IMR-90 (cell line): ENCODE results near the gene NFASC. TPM values are rescaled to one million over a fixed set of nuclear protein-coding genes. Genes with fewer than 3 reads are reported as not detected.

ENCODE experiments used
- ATAC-seq: fragments of 200-7000 bp; cut with Tn5 transposase; 2 replicates; pipeline ENCODE4 v1.9.1; 2020; ENCODE audit warnings: low read depth, mild to moderate bottlenecking, moderate library complexity
- BruUV-seq: library from RNA; stranded (reverse); fragments of 400-500 nt; replicated peaks from 2 replicates; lab custom pipeline; 2021; lab: Mats Ljungman, UMichigan
- CTCF ChIA-PET: fragments of 300-600 bp; formaldehyde crosslinking; extraction: SDS; loops from one replicate; lab custom pipeline; 2021; ENCODE audit warnings: antibody characterized with exemption; lab: Yijun Ruan, JAX
- POLR2A ChIA-PET: fragments of 300-600 bp; sonication (Branson Sonifier 250); formaldehyde crosslinking; loops from one replicate; lab custom pipeline; 2022; ENCODE audit warnings: antibody characterized with exemption; ENCODE audit not compliant: unreplicated experiment; lab: Charles Lee
- DNase-seq: peaks from one replicate; pipeline ENCODE4 v3.0.0; 2013
- H2AFZ ChIP-seq: replicated peaks from 2 replicates; pipeline ENCODE3; 2013; ENCODE audit warnings: low read length, mild to moderate bottlenecking; ENCODE audit not compliant: poor library complexity
- H2AK5ac ChIP-seq: 2 replicates; pipeline ENCODE4 v1.6.1; 2013; ENCODE audit warnings: low read depth, low read length, inconsistent platforms
- H2AK9ac ChIP-seq: replicated peaks from 2 replicates; pipeline ENCODE3; 2013; ENCODE audit warnings: mild to moderate bottlenecking, low read depth, low read length, moderate library complexity; ENCODE audit not compliant: poor library complexity
- H2BK120ac ChIP-seq: 2 replicates; pipeline ENCODE4 v1.6.1; 2013; ENCODE audit warnings: low read depth, low read length, inconsistent platforms
- H2BK15ac ChIP-seq: 3 replicates; pipeline ENCODE4 v1.6.1; 2013; ENCODE audit warnings: low read depth, low read length, inconsistent platforms
- H2BK20ac ChIP-seq: 2 replicates; pipeline ENCODE4 v1.6.1; 2013; ENCODE audit warnings: low read depth, mild to moderate bottlenecking, inconsistent platforms, low read length, moderate library complexity
- H2BK5ac ChIP-seq: 2 replicates; pipeline ENCODE4 v1.6.1; 2013; ENCODE audit warnings: mild to moderate bottlenecking, low read depth, low read length, inconsistent platforms; ENCODE audit not compliant: poor library complexity, severe bottlenecking
- H3K14ac ChIP-seq: replicated peaks from 2 replicates; pipeline ENCODE4 v1.6.1; 2013; ENCODE audit warnings: low read depth, low read length, inconsistent platforms
- H3K18ac ChIP-seq: 2 replicates; pipeline ENCODE4 v1.6.1; 2013; ENCODE audit warnings: low read depth, low read length, control low read depth
- H3K23ac ChIP-seq: 2 replicates; pipeline ENCODE4 v1.6.1; 2013; ENCODE audit warnings: low read depth, low read length, inconsistent platforms
- H3K27ac ChIP-seq: 2 replicates; pipeline ENCODE4 v1.5.1; 2013; ENCODE audit warnings: mild to moderate bottlenecking, control low read depth, low read length; ENCODE audit not compliant: insufficient read depth
- H3K27me3 ChIP-seq: 2 replicates; pipeline ENCODE4 v1.6.1; 2013; ENCODE audit warnings: low read length; ENCODE audit not compliant: control insufficient read depth, insufficient read depth
- H3K36me3 ChIP-seq: 2 replicates; pipeline ENCODE4 v1.6.1; 2013; ENCODE audit warnings: low read length, mixed read lengths; ENCODE audit not compliant: control insufficient read depth, insufficient read depth
- H3K4ac ChIP-seq: 2 replicates; pipeline ENCODE4 v1.6.1; 2013; ENCODE audit warnings: low read depth, low read length, inconsistent platforms
- H3K4me1 ChIP-seq: 2 replicates; pipeline ENCODE4 v1.6.1; 2013; ENCODE audit warnings: low read length, mixed read lengths; ENCODE audit not compliant: control insufficient read depth, insufficient read depth
- H3K4me2 ChIP-seq: 2 replicates; pipeline ENCODE4 v1.6.1; 2013; ENCODE audit warnings: low read depth, mild to moderate bottlenecking, control low read depth, low read length, moderate library complexity
- H3K4me3 ChIP-seq: 2 replicates; pipeline ENCODE4 v1.5.1; 2013; ENCODE audit warnings: low read depth, mild to moderate bottlenecking, control low read depth, low read length, moderate library complexity; ENCODE audit not compliant: insufficient read depth
- H3K56ac ChIP-seq: 2 replicates; pipeline ENCODE4 v1.6.1; 2013; ENCODE audit warnings: low read length, inconsistent platforms; ENCODE audit not compliant: insufficient read depth; ENCODE audit errors: extremely low read depth
- H3K79me1 ChIP-seq, 2 experiments: 2 replicates each; pipeline ENCODE4 v1.6.1; 2013; ENCODE audit warnings: low read length in 2 of 2, inconsistent platforms in 1 of 2, low read depth in 1 of 2
- H3K9ac ChIP-seq: 2 replicates; pipeline ENCODE4 v1.6.1; 2013; ENCODE audit warnings: low read depth, low read length, control low read depth
- H3K9me1 ChIP-seq: 2 replicates; pipeline ENCODE4 v1.6.1; 2013; ENCODE audit warnings: low read length, inconsistent platforms; ENCODE audit not compliant: insufficient read depth
- H3K9me3 ChIP-seq: 2 replicates; pipeline ENCODE4 v1.6.1; 2013; ENCODE audit warnings: low read length; ENCODE audit not compliant: control insufficient read depth, insufficient read depth
- H4K20me1 ChIP-seq: 2 replicates; pipeline ENCODE4 v1.6.1; 2013; ENCODE audit warnings: low read length, inconsistent platforms; ENCODE audit not compliant: insufficient read depth
- H4K5ac ChIP-seq: 2 replicates; pipeline ENCODE4 v1.6.1; 2013; ENCODE audit warnings: mild to moderate bottlenecking, low read depth, low read length, control low read depth
- H4K8ac ChIP-seq, 2 experiments: 2 replicates each; pipeline ENCODE4 v1.6.1; 2013; ENCODE audit warnings: low read depth in 2 of 2, low read length in 2 of 2, control low read depth in 1 of 2, inconsistent platforms in 1 of 2
- H4K91ac ChIP-seq: 2 replicates; pipeline ENCODE4 v1.6.1; 2013; ENCODE audit warnings: low read depth, low read length, inconsistent platforms; ENCODE audit not compliant: insufficient read depth
- CHD1 ChIP-seq: IDR thresholded peaks from 2 replicates; pipeline ENCODE4 v1.6.1; 2012; ENCODE audit warnings: low read depth, low read length, improper control_type of control experiment
- MXI1 ChIP-seq: IDR thresholded peaks from 2 replicates; pipeline ENCODE4 v1.6.1; 2012; ENCODE audit warnings: low read depth, mild to moderate bottlenecking, low read length, moderate library complexity, borderline replicate concordance
- NFE2L2 ChIP-seq: fragments of 150-350 bp; IDR thresholded peaks from 2 replicates; pipeline ENCODE4 v1.6.1; 2016; ENCODE audit warnings: low read depth, mild to moderate bottlenecking, low read length
- RAD21 ChIP-seq: IDR thresholded peaks from 2 replicates; pipeline ENCODE4 v1.6.1; 2012; ENCODE audit warnings: low read length, improper control_type of control experiment
- SMC3 ChIP-seq: fragments of 150-350 bp; IDR thresholded peaks from 2 replicates; pipeline ENCODE4 v1.6.1; 2016; ENCODE audit warnings: low read depth, mild to moderate bottlenecking, antibody characterized with exemption, low read length, moderate library complexity
- WGBS, 2 experiments: methylation state at CpG; one replicate each; pipeline versions ENCODE4 v1.1.5 to v1.1.7; 2013; ENCODE audit warnings: missing lambda C conversion rate in 2 of 2; ENCODE audit not compliant: insufficient read length in 1 of 2; ENCODE audit errors: extremely low coverage in 2 of 2; 5-methylcytosine and 5-hydroxymethylcytosine counted together
- dilution Hi-C: fragments of 300-500 bp; cut with HindIII; formaldehyde crosslinking; loops from one replicate; pipeline ENCODE4 v1.14.3; 2018; ENCODE audit warnings: low sequenced_read_pairs; ENCODE audit not compliant: unreplicated experiment
- in situ Hi-C: fragments of 300-500 bp; cut with MboI; formaldehyde crosslinking; loops from 3 replicates; pipeline ENCODE4 v1.14.3; 2019; ENCODE audit warnings: low sequenced_read_pairs, inconsistent platforms, mixed read lengths
- intact Hi-C: fragments of 100-400 bp; cut with micrococcal nuclease; formaldehyde crosslinking; loops from 2 replicates; pipeline ENCODE4 v1.10.0; 2022
- polyA plus RNA-seq, 3 experiments: library from polyadenylated mRNA; depleted of rRNA; stranded (reverse); fragments of >200 nt; gene quantifications; 2 replicates each; pipeline ENCODE4 v1.2.3, GENCODE V29; 2012; ENCODE audit warnings: low replicate concordance in 1 of 3
- total RNA-seq: library from RNA; depleted of rRNA; stranded (reverse); fragments of >200 nt; gene quantifications from 2 replicates; pipeline ENCODE4 v1.2.3, GENCODE V29; 2012
- TF ChIP-seq, protein P1 (sequence below): fragments of 150-350 bp; IDR thresholded peaks from 2 replicates; pipeline ENCODE4 v1.6.1; 2016; ENCODE audit warnings: low read depth, mild to moderate bottlenecking, low read length, moderate library complexity, borderline replicate concordance

NFASC gene
- total and polyA plus RNA-seq, 2 of the 4 experiments (the other 2 are of a cell fraction): 0.18 to 0.79 TPM

DNA sequence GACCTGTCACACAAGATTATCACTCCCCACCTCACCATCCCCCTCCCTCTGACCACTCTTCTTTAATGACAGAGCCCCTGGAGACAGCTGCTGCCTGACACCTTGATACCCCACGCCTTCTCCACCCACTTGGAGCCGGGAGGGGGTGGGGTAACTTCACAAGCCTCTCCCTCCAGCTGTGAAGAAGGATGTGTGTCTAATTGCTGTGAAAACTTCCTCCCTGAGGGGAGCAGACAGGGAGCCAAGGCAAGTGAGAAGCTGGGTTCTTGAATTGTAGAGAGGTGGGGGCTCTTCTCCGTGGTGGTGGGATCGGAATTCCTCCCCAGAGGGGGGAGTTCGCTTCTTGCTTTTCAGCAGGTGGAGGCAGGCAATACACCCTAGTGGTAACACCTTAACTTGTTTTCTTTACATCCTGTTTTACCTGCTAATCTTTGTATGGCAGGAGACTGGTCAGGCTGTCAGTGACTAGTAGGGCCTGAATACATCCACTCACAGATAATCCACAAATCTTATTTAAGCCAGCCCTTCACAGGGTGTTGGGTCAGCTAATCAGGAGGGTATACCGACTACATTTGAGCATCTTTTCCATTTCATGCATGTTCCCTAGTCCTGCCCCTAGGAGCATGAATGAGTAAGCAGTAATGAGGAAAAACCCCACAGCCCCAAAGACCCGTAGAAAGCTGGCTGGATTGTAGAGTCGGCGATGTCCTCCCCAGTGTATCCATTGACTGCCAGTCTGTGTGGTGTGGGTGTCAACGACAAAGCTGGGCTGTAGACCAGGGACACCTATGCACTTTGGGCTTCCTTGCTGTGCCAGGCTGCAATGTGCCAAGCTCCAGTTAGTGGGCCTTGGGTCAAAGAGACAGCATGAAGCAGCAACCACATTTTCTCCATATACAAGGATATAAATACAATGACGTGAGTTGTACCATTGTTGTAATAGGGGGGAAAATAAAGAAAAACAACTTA is 57.3 kb downstream of the NFASC start:
- intact Hi-C loops (no loop called here), in situ Hi-C loops (no loop called here), dilution Hi-C loops (no loop called here)
- no peaks in the 10 kb centered on the region for H3K4me1 ChIP-seq
- H2AK5ac ChIP-seq: no peak overlapping the region
- H4K20me1 ChIP-seq: no peaks in the 10 kb centered on the region
- H4K91ac ChIP-seq: no peak overlapping the region
- no peak overlapping the region for H2BK5ac ChIP-seq
- H3K9me1 ChIP-seq: no peaks in the 10 kb centered on the region
- CTCF ChIA-PET: no interaction called here
- H2BK20ac ChIP-seq: no peak overlapping the region
- H3K9me3 ChIP-seq: no peaks in the 10 kb centered on the region
- H2AFZ ChIP-seq: no peak overlapping the region
- no peak overlapping the region for H3K56ac ChIP-seq
- H3K4me3 ChIP-seq: no peak overlapping the region
- TF ChIP-seq SMC3 (no peak), RAD21 (no peak), CHD1 (no peak), MXI1 (no peak), NFE2L2 (no peak)
- TF ChIP-seq, protein P1, sequence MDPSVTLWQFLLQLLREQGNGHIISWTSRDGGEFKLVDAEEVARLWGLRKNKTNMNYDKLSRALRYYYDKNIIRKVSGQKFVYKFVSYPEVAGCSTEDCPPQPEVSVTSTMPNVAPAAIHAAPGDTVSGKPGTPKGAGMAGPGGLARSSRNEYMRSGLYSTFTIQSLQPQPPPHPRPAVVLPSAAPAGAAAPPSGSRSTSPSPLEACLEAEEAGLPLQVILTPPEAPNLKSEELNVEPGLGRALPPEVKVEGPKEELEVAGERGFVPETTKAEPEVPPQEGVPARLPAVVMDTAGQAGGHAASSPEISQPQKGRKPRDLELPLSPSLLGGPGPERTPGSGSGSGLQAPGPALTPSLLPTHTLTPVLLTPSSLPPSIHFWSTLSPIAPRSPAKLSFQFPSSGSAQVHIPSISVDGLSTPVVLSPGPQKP: no peak
- H4K8ac ChIP-seq: no peak overlapping the region
- POLR2A ChIA-PET: no interaction called here
- ATAC-seq (no peak), DNase-seq (no peak)
- no peak overlapping the region for H4K5ac ChIP-seq
- H3K18ac ChIP-seq: no peak overlapping the region
- no peak overlapping the region for H2BK15ac ChIP-seq
- H2AK9ac ChIP-seq: no peak overlapping the region
- no peak overlapping the region for H3K23ac ChIP-seq
- H2BK120ac ChIP-seq: no peak overlapping the region
- no peaks in the 10 kb centered on the region for H3K79me1 ChIP-seq
- H3K4ac ChIP-seq: no peak overlapping the region
- no peak overlapping the region for H3K14ac ChIP-seq
- BruUV-seq: no TSS peak
- peaks cover 15% of the 10 kb centered on the region for H3K27me3 ChIP-seq
- H3K27ac ChIP-seq: no peak overlapping the region
- no CpG with 5 or more reads among the region's 11 CpGs for WGBS, 2 experiments
- no peak overlapping the region for H3K9ac ChIP-seq
- H3K36me3 ChIP-seq: no peaks in the 10 kb centered on the region
- H3K4me2 ChIP-seq: no peak overlapping the region
